SK-N-SH treated with all-trans-retinoic acid at 6 μM for 48 hours (cell line): ENCODE results near the gene TLX2.

Source experiments
- ARNTL ChIP-seq: fragments of 450-650 bp; formaldehyde crosslinking; IDR thresholded peaks from 2 replicates; pipeline ENCODE4 v1.5.0; 2020; ENCODE audit warnings: low read depth, mild to moderate bottlenecking, moderate library complexity, borderline replicate concordance
- BACH2 ChIP-seq: fragments of 250-450 bp; sonication (Bioruptor Pico); IDR thresholded peaks from 2 replicates; pipeline ENCODE4 v1.9.0; 2021; ENCODE audit warnings: mild to moderate bottlenecking, borderline replicate concordance
- ESRRG ChIP-seq: fragments of 250-450 bp; sonication (Bioruptor Pico); IDR thresholded peaks from 2 replicates; pipeline ENCODE4 v1.6.1; 2021; ENCODE audit warnings: mild to moderate bottlenecking
- PPARA ChIP-seq: fragments of 250-450 bp; sonication (Bioruptor Pico); IDR thresholded peaks from 2 replicates; pipeline ENCODE4 v1.5.0; 2020; ENCODE audit warnings: mild to moderate bottlenecking, borderline replicate concordance
- RARB ChIP-seq: fragments of 250-450 bp; sonication (Bioruptor Pico); IDR thresholded peaks from 2 replicates; pipeline ENCODE4 v1.8.0; 2021; ENCODE audit warnings: mild to moderate bottlenecking, moderate library complexity
- TCF4 ChIP-seq: fragments of 250-450 bp; sonication (Bioruptor Pico); IDR thresholded peaks from 2 replicates; pipeline ENCODE4 v1.8.0; 2021; ENCODE audit warnings: mild to moderate bottlenecking, moderate library complexity, borderline replicate concordance
- TOX ChIP-seq: fragments of 250-450 bp; sonication (Bioruptor Pico); IDR thresholded peaks from 2 replicates; pipeline ENCODE4 v1.8.0; 2021; ENCODE audit warnings: mild to moderate bottlenecking, moderate library complexity, borderline replicate concordance
- ZC3H10 ChIP-seq: fragments of 250-450 bp; sonication (Bioruptor Pico); IDR thresholded peaks from 2 replicates; pipeline ENCODE4 v1.5.1; 2021; ENCODE audit warnings: mild to moderate bottlenecking, moderate library complexity

- no peak for TF ChIP-seq RARB (CRISPR knock-in tag)
- TF ChIP-seq TCF4 (CRISPR knock-in tag), result no peak
- TF ChIP-seq ESRRG (CRISPR knock-in tag), result no peak
- no peak for TF ChIP-seq PPARA (CRISPR knock-in tag)
- TF ChIP-seq ZC3H10, result no peak
- no peak for TF ChIP-seq ARNTL (CRISPR knock-in tag)
- TF ChIP-seq TOX (CRISPR knock-in tag), result no peak
- no peak for TF ChIP-seq BACH2 (CRISPR knock-in tag)
Observed at GRCh38 chr2:74534411-74534810, 20.2 kb downstream of the TLX2 start.
